ENCODE measurements around the gene AQP5. TPM values are rescaled to one million over a fixed set of nuclear protein-coding genes. Genes with fewer than 3 reads are reported as not detected.

Gene AQP5
- total and polyA plus RNA-seq, 2 of the 8 experiments (the other 6 are each of a cell fraction or from before 2014, with no cell fraction given) = 2.5 to 3.2 TPM

- no peak for TF ChIP-seq CTCF (IDR thresholded peaks at IDR 0.05; ENCODE audit: control extremely low read depth in 1 of 3, insufficient read depth in 1 of 3, low read depth in 1 of 3, low read length in 3 of 3)
- no peak for TF ChIP-seq RFX5 (IDR thresholded peaks at IDR 0.05; ENCODE audit: borderline replicate concordance, low read depth, low read length)
These were observed 19.8 kb upstream of the AQP5 start (continued) for GRCh38 chr12:49941556-49942511.

All from H1 (cell line).